Measurements from ENCODE around the gene NAGLU. TPM values are rescaled to one million over a fixed set of nuclear protein-coding genes. Genes with fewer than 3 reads are reported as not detected.

Gene NAGLU
- total and polyA plus RNA-seq, 2 of the 13 experiments (the other 11 are each of a cell fraction or from before 2014, with no cell fraction given): 28.2 to 40.1 TPM

- TF ChIP-seq SNAPC4 (CRISPR knock-in tag; IDR thresholded peaks at IDR 0.05) (no peak), HOXD1 (CRISPR knock-in tag; IDR thresholded peaks at IDR 0.05) (peak; percentile 90), NAIF1 (CRISPR knock-in tag; IDR thresholded peaks at IDR 0.05; ENCODE audit: borderline replicate concordance) (peak; percentile 91), ZNF142 (CRISPR knock-in tag; IDR thresholded peaks at IDR 0.05) (no peak), ZNF790 (CRISPR knock-in tag; IDR thresholded peaks at IDR 0.05; ENCODE audit: borderline replicate concordance) (peak; percentile 93; the same call in 1 of the 2 replicates), ZNF841 (CRISPR knock-in tag; IDR thresholded peaks at IDR 0.05; ENCODE audit: borderline replicate concordance) (no peak; the same call in 1 of the 2 replicates), ZNF33A (CRISPR knock-in tag; IDR thresholded peaks at IDR 0.05; ENCODE audit: borderline replicate concordance) (peak; percentile 78; the same call in 1 of the 2 replicates), SIX1 (CRISPR knock-in tag; IDR thresholded peaks at IDR 0.05; ENCODE audit: borderline replicate concordance) (peak; percentile 55; the same call in 1 of the 2 replicates), NPAS2 (CRISPR knock-in tag; IDR thresholded peaks at IDR 0.05; ENCODE audit: borderline replicate concordance) (no peak), ZNF567 (CRISPR knock-in tag; IDR thresholded peaks at IDR 0.05; ENCODE audit: borderline replicate concordance) (peak; percentile 79; the same call in 1 of the 2 replicates), RXRB (CRISPR knock-in tag; IDR thresholded peaks at IDR 0.05; ENCODE audit: borderline replicate concordance) (peak; percentile 87), ZNF839 (CRISPR knock-in tag; IDR thresholded peaks at IDR 0.05; ENCODE audit: borderline replicate concordance) (no peak), HDAC2 (CRISPR knock-in tag; IDR thresholded peaks at IDR 0.05) (peak; percentile 86), ATRX (CRISPR knock-in tag; IDR thresholded peaks at IDR 0.05; ENCODE audit: borderline replicate concordance) (no peak; the same call in 1 of the 2 replicates), ZSCAN12 (CRISPR knock-in tag; IDR thresholded peaks at IDR 0.05) (peak; percentile 64; the same call in 1 of the 2 replicates), POGK (CRISPR knock-in tag; conservative IDR thresholded peaks at IDR 0.05) (no peak; the same call in 1 of the 2 replicates)
Measured at GRCh38 chr17:42561897-42562387, 25.9 kb downstream of the NAGLU start, which contains the start of gene COASY (continued).

Data from HepG2 (cell line).